Heart left ventricle (tissue), 13 donors: ENCODE measurements around the gene PTRH1.

Source experiments
- POLR2A ChIP-seq, 2 donors: fragments of 450-650 bp; IDR thresholded peaks; one replicate each; pipeline ENCODE4 v1.6.1; 2017; ENCODE audit warnings: antibody characterized with exemption in 2 of 2, mild to moderate bottlenecking in 2 of 2, moderate library complexity in 2 of 2
- TF ChIP-seq, protein P1 (sequence below), 12 donors: fragments of 200-600 bp; sonication (generic) in 4 of 12; IDR thresholded peaks; one replicate each; pipeline versions ENCODE4 v1.5.0 to v1.8.0; 2018 to 2022; ENCODE audit warnings: antibody characterized with exemption in 12 of 12, mild to moderate bottlenecking in 5 of 12
- donor health status: ischemic (EF 13 %, LVEDD 7.1; RV severe dilation, severe dysfunction).
- donor health status: DM: no; HTN: yes; CAD: no.
- donor health status: DM: no; HTN: no; CAD: no.
- donor health status: ischemic (EF 25% LVEDD 6.9; RV normal size, moderate dysfunction).
- donor health status: ischemic (EF 25% LVEDD 5.7; RV mildly dilated, moderate dysfunction).
- donor health status: ischemic (EF 35%, LVEDD 5.7; RV mildly dilated, moderate dysfunction).
- donor health status: nonischemic (EF 11% LVEDD 7.7; RV severe dilation, severe dysfunction).
- donor health status: DM: yes; HTN: yes; CAD: no.
- donor health status: PGD.
- donor health status: ischemic (EF 29% LVEDD 5.4; RV normal size, mild dysfunction).
- donor health status: nonischemic (EF 23%, LVEDD 6.1; RV moderate dilation, normal function).

GRCh38 chr9:127693143-127693542 is 22.3 kb downstream of the PTRH1 start:
- TF ChIP-seq, protein P1, sequence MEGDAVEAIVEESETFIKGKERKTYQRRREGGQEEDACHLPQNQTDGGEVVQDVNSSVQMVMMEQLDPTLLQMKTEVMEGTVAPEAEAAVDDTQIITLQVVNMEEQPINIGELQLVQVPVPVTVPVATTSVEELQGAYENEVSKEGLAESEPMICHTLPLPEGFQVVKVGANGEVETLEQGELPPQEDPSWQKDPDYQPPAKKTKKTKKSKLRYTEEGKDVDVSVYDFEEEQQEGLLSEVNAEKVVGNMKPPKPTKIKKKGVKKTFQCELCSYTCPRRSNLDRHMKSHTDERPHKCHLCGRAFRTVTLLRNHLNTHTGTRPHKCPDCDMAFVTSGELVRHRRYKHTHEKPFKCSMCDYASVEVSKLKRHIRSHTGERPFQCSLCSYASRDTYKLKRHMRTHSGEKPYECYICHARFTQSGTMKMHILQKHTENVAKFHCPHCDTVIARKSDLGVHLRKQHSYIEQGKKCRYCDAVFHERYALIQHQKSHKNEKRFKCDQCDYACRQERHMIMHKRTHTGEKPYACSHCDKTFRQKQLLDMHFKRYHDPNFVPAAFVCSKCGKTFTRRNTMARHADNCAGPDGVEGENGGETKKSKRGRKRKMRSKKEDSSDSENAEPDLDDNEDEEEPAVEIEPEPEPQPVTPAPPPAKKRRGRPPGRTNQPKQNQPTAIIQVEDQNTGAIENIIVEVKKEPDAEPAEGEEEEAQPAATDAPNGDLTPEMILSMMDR (IDR thresholded peaks at IDR 0.05): no peak
- TF ChIP-seq POLR2A (IDR thresholded peaks at IDR 0.05): no peak
